ENCODE data around the gene NR2F2. TPM values are rescaled to one million over a fixed set of nuclear protein-coding genes. Genes with fewer than 3 reads are reported as not detected.

The NR2F2 gene
- total RNA-seq, 1 experiment from 2014 or later, result 53.7 TPM

- H3K9me3 ChIP-seq (ENCODE audit: control insufficient read depth, insufficient read depth, low read depth, low read length), result peaks cover 8% of the 10 kb centered on the region; the same call in 1 of the 2 replicates
- no TSS peak for BruUV-seq (replicated peaks)
- H3K27me3 ChIP-seq (ENCODE audit: control insufficient read depth, insufficient read depth, low read length), result no peaks in the 10 kb centered on the region
- POLR2A ChIA-PET, result no interaction called here
- H3K4me1 ChIP-seq (ENCODE audit: control insufficient read depth, insufficient read depth, low read length), result no peaks in the 10 kb centered on the region
- intact Hi-C loops (cut with micrococcal nuclease; ENCODE audit: unreplicated experiment), result no loop called here
- no peaks in the 10 kb centered on the region for H3K36me3 ChIP-seq (ENCODE audit: control insufficient read depth, insufficient read depth, low read length)
- ATAC-seq (no peak), DNase-seq (ENCODE audit: low read depth, low spot score) (no peak)
- in situ Hi-C loops (cut with HindIII; ENCODE audit: low pct_unique_long_range_greater_than_20kb, low sequenced_read_pairs), result no loop called here
- no peak overlapping the region for H3K4me3 ChIP-seq (ENCODE audit: low read depth in 2 of 2, low read length in 2 of 2)
- no peak for TF ChIP-seq CTCF (IDR thresholded peaks at IDR 0.05)
- TF ChIP-seq POLR2AphosphoS5 (IDR thresholded peaks at IDR 0.05; ENCODE audit: low read depth, low read length), result no peak
- no peak for TF ChIP-seq SIN3A (IDR thresholded peaks at IDR 0.05; ENCODE audit: borderline replicate concordance, insufficient read depth, low read depth, low read length)
- no peak overlapping the region for H3K27ac ChIP-seq (ENCODE audit: low read length)
- CTCF ChIA-PET, result no interaction called here
These were observed 32.3 kb upstream of the NR2F2 start for GRCh38 chr15:96298217-96298616.

GRCh38 chr15:96300836-96301235 lies 29.7 kb upstream of the NR2F2 start:
- H3K4me1 ChIP-seq (ENCODE audit: control insufficient read depth, insufficient read depth, low read length), result no peaks in the 10 kb centered on the region
- ATAC-seq (no peak), DNase-seq (ENCODE audit: low read depth, low spot score) (no peak)
- H3K27me3 ChIP-seq (ENCODE audit: control insufficient read depth, insufficient read depth, low read length), result no peaks in the 10 kb centered on the region
- TF ChIP-seq REST (IDR thresholded peaks at IDR 0.05; ENCODE audit: insufficient read depth in 1 of 2, low read depth in 2 of 2, low read length in 1 of 2) (no peak), CTCF (IDR thresholded peaks at IDR 0.05) (no peak), POLR2AphosphoS5 (IDR thresholded peaks at IDR 0.05; ENCODE audit: low read depth, low read length) (no peak), SIN3A (IDR thresholded peaks at IDR 0.05; ENCODE audit: borderline replicate concordance, insufficient read depth, low read depth, low read length) (no peak), TCF7L2 (IDR thresholded peaks at IDR 0.05; ENCODE audit: low read depth, low read length) (no peak)
- POLR2A ChIA-PET, result no interaction called here
- intact Hi-C loops (cut with micrococcal nuclease; ENCODE audit: unreplicated experiment) (no loop called here), in situ Hi-C loops (cut with HindIII; ENCODE audit: low pct_unique_long_range_greater_than_20kb, low sequenced_read_pairs) (no loop called here)
- H3K36me3 ChIP-seq (ENCODE audit: control insufficient read depth, insufficient read depth, low read length), result no peaks in the 10 kb centered on the region
- BruUV-seq (replicated peaks), result no TSS peak
- no peak overlapping the region for H3K27ac ChIP-seq (ENCODE audit: low read length)
- H3K9me3 ChIP-seq (ENCODE audit: control insufficient read depth, insufficient read depth, low read depth, low read length), result peaks cover 8% of the 10 kb centered on the region; the same call in 1 of the 2 replicates
- no peak overlapping the region for H3K4me3 ChIP-seq (ENCODE audit: low read depth in 2 of 2, low read length in 2 of 2)
- CTCF ChIA-PET, result no interaction called here

Measured in Panc1 (cell line).